IMR-90 (cell line): ENCODE measurements around the gene CASP9. TPM values are rescaled to one million over a fixed set of nuclear protein-coding genes. Genes with fewer than 3 reads are reported as not detected.

Experiments
- ATAC-seq: fragments of 200-7000 bp; cut with Tn5 transposase; 2 replicates; pipeline ENCODE4 v1.9.1; 2020; ENCODE audit warnings: low read depth, mild to moderate bottlenecking, moderate library complexity
- BruUV-seq: library from RNA; stranded (reverse); fragments of 400-500 nt; replicated peaks from 2 replicates; lab custom pipeline; 2021; lab: Mats Ljungman, UMichigan
- CTCF ChIA-PET: fragments of 300-600 bp; formaldehyde crosslinking; extraction: SDS; loops from one replicate; lab custom pipeline; 2021; ENCODE audit warnings: antibody characterized with exemption; lab: Yijun Ruan, JAX
- POLR2A ChIA-PET: fragments of 300-600 bp; sonication (Branson Sonifier 250); formaldehyde crosslinking; loops from one replicate; lab custom pipeline; 2022; ENCODE audit warnings: antibody characterized with exemption; ENCODE audit not compliant: unreplicated experiment; lab: Charles Lee
- DNase-seq: peaks from one replicate; pipeline ENCODE4 v3.0.0; 2013
- H2AFZ ChIP-seq: replicated peaks from 2 replicates; pipeline ENCODE3; 2013; ENCODE audit warnings: low read length, mild to moderate bottlenecking; ENCODE audit not compliant: poor library complexity
- H2AK5ac ChIP-seq: 2 replicates; pipeline ENCODE4 v1.6.1; 2013; ENCODE audit warnings: low read depth, low read length, inconsistent platforms
- H2AK9ac ChIP-seq: replicated peaks from 2 replicates; pipeline ENCODE3; 2013; ENCODE audit warnings: mild to moderate bottlenecking, low read depth, low read length, moderate library complexity; ENCODE audit not compliant: poor library complexity
- H2BK120ac ChIP-seq: 2 replicates; pipeline ENCODE4 v1.6.1; 2013; ENCODE audit warnings: low read depth, low read length, inconsistent platforms
- H2BK15ac ChIP-seq: 3 replicates; pipeline ENCODE4 v1.6.1; 2013; ENCODE audit warnings: low read depth, low read length, inconsistent platforms
- H2BK20ac ChIP-seq: 2 replicates; pipeline ENCODE4 v1.6.1; 2013; ENCODE audit warnings: low read depth, mild to moderate bottlenecking, inconsistent platforms, low read length, moderate library complexity
- H2BK5ac ChIP-seq: 2 replicates; pipeline ENCODE4 v1.6.1; 2013; ENCODE audit warnings: mild to moderate bottlenecking, low read depth, low read length, inconsistent platforms; ENCODE audit not compliant: poor library complexity, severe bottlenecking
- H3K14ac ChIP-seq: replicated peaks from 2 replicates; pipeline ENCODE4 v1.6.1; 2013; ENCODE audit warnings: low read depth, low read length, inconsistent platforms
- H3K18ac ChIP-seq: 2 replicates; pipeline ENCODE4 v1.6.1; 2013; ENCODE audit warnings: low read depth, low read length, control low read depth
- H3K23ac ChIP-seq: 2 replicates; pipeline ENCODE4 v1.6.1; 2013; ENCODE audit warnings: low read depth, low read length, inconsistent platforms
- H3K27ac ChIP-seq: 2 replicates; pipeline ENCODE4 v1.5.1; 2013; ENCODE audit warnings: mild to moderate bottlenecking, control low read depth, low read length; ENCODE audit not compliant: insufficient read depth
- H3K27me3 ChIP-seq: 2 replicates; pipeline ENCODE4 v1.6.1; 2013; ENCODE audit warnings: low read length; ENCODE audit not compliant: control insufficient read depth, insufficient read depth
- H3K36me3 ChIP-seq: 2 replicates; pipeline ENCODE4 v1.6.1; 2013; ENCODE audit warnings: low read length, mixed read lengths; ENCODE audit not compliant: control insufficient read depth, insufficient read depth
- H3K4ac ChIP-seq: 2 replicates; pipeline ENCODE4 v1.6.1; 2013; ENCODE audit warnings: low read depth, low read length, inconsistent platforms
- H3K4me1 ChIP-seq: 2 replicates; pipeline ENCODE4 v1.6.1; 2013; ENCODE audit warnings: low read length, mixed read lengths; ENCODE audit not compliant: control insufficient read depth, insufficient read depth
- H3K4me2 ChIP-seq: 2 replicates; pipeline ENCODE4 v1.6.1; 2013; ENCODE audit warnings: low read depth, mild to moderate bottlenecking, control low read depth, low read length, moderate library complexity
- H3K4me3 ChIP-seq: 2 replicates; pipeline ENCODE4 v1.5.1; 2013; ENCODE audit warnings: low read depth, mild to moderate bottlenecking, control low read depth, low read length, moderate library complexity; ENCODE audit not compliant: insufficient read depth
- H3K56ac ChIP-seq: 2 replicates; pipeline ENCODE4 v1.6.1; 2013; ENCODE audit warnings: low read length, inconsistent platforms; ENCODE audit not compliant: insufficient read depth; ENCODE audit errors: extremely low read depth
- H3K79me1 ChIP-seq, 2 experiments: 2 replicates each; pipeline ENCODE4 v1.6.1; 2013; ENCODE audit warnings: low read length in 2 of 2, inconsistent platforms in 1 of 2, low read depth in 1 of 2
- H3K9ac ChIP-seq: 2 replicates; pipeline ENCODE4 v1.6.1; 2013; ENCODE audit warnings: low read depth, low read length, control low read depth
- H3K9me1 ChIP-seq: 2 replicates; pipeline ENCODE4 v1.6.1; 2013; ENCODE audit warnings: low read length, inconsistent platforms; ENCODE audit not compliant: insufficient read depth
- H3K9me3 ChIP-seq: 2 replicates; pipeline ENCODE4 v1.6.1; 2013; ENCODE audit warnings: low read length; ENCODE audit not compliant: control insufficient read depth, insufficient read depth
- H4K20me1 ChIP-seq: 2 replicates; pipeline ENCODE4 v1.6.1; 2013; ENCODE audit warnings: low read length, inconsistent platforms; ENCODE audit not compliant: insufficient read depth
- H4K5ac ChIP-seq: 2 replicates; pipeline ENCODE4 v1.6.1; 2013; ENCODE audit warnings: mild to moderate bottlenecking, low read depth, low read length, control low read depth
- H4K8ac ChIP-seq, 2 experiments: 2 replicates each; pipeline ENCODE4 v1.6.1; 2013; ENCODE audit warnings: low read depth in 2 of 2, low read length in 2 of 2, control low read depth in 1 of 2, inconsistent platforms in 1 of 2
- H4K91ac ChIP-seq: 2 replicates; pipeline ENCODE4 v1.6.1; 2013; ENCODE audit warnings: low read depth, low read length, inconsistent platforms; ENCODE audit not compliant: insufficient read depth
- BHLHE40 ChIP-seq: fragments of 150-350 bp; IDR thresholded peaks from 2 replicates; pipeline ENCODE4 v1.6.1; 2016; ENCODE audit warnings: mild to moderate bottlenecking, low read depth, low read length
- CEBPB ChIP-seq: IDR thresholded peaks from 2 replicates; pipeline ENCODE4 v1.6.1; 2012; ENCODE audit warnings: low read depth, low read length, improper control_type of control experiment
- CHD1 ChIP-seq: IDR thresholded peaks from 2 replicates; pipeline ENCODE4 v1.6.1; 2012; ENCODE audit warnings: low read depth, low read length, improper control_type of control experiment
- ELK1 ChIP-seq: fragments of 150-350 bp; IDR thresholded peaks from 2 replicates; pipeline ENCODE4 v1.6.1; 2016; ENCODE audit warnings: low read depth, mild to moderate bottlenecking, low read length, moderate library complexity, borderline replicate concordance
- FOS ChIP-seq: fragments of 150-350 bp; IDR thresholded peaks from 2 replicates; pipeline ENCODE4 v1.6.1; 2016; ENCODE audit warnings: low read depth, low read length
- MAFK ChIP-seq: IDR thresholded peaks from 2 replicates; pipeline ENCODE4 v1.6.1; 2012; ENCODE audit warnings: low read depth, low read length, improper control_type of control experiment
- POLR2A ChIP-seq: IDR thresholded peaks from 2 replicates; pipeline ENCODE4 v1.6.1; 2012; ENCODE audit warnings: mild to moderate bottlenecking, low read depth, low read length
- RFX5 ChIP-seq: IDR thresholded peaks from 2 replicates; pipeline ENCODE4 v1.8.0; 2012; ENCODE audit warnings: low read depth, mild to moderate bottlenecking, low read length, moderate library complexity
- USF2 ChIP-seq: fragments of 150-350 bp; IDR thresholded peaks from 2 replicates; pipeline ENCODE4 v1.6.1; 2017; ENCODE audit warnings: mild to moderate bottlenecking, antibody characterized with exemption, low read length, low read depth
- WGBS, 2 experiments: methylation state at CpG; one replicate each; pipeline versions ENCODE4 v1.1.5 to v1.1.7; 2013; ENCODE audit warnings: missing lambda C conversion rate in 2 of 2; ENCODE audit not compliant: insufficient read length in 1 of 2; ENCODE audit errors: extremely low coverage in 2 of 2; 5-methylcytosine and 5-hydroxymethylcytosine counted together
- dilution Hi-C: fragments of 300-500 bp; cut with HindIII; formaldehyde crosslinking; loops from one replicate; pipeline ENCODE4 v1.14.3; 2018; ENCODE audit warnings: low sequenced_read_pairs; ENCODE audit not compliant: unreplicated experiment
- in situ Hi-C: fragments of 300-500 bp; cut with MboI; formaldehyde crosslinking; loops from 3 replicates; pipeline ENCODE4 v1.14.3; 2019; ENCODE audit warnings: low sequenced_read_pairs, inconsistent platforms, mixed read lengths
- intact Hi-C: fragments of 100-400 bp; cut with micrococcal nuclease; formaldehyde crosslinking; loops from 2 replicates; pipeline ENCODE4 v1.10.0; 2022
- polyA plus RNA-seq, 3 experiments: library from polyadenylated mRNA; depleted of rRNA; stranded (reverse); fragments of >200 nt; gene quantifications; 2 replicates each; pipeline ENCODE4 v1.2.3, GENCODE V29; 2012; ENCODE audit warnings: low replicate concordance in 1 of 3
- total RNA-seq: library from RNA; depleted of rRNA; stranded (reverse); fragments of >200 nt; gene quantifications from 2 replicates; pipeline ENCODE4 v1.2.3, GENCODE V29; 2012

CASP9 gene
- total and polyA plus RNA-seq, 2 of the 4 experiments (the other 2 are of a cell fraction) = 7.0 to 8.3 TPM

GRCh38 chr1:15477646-15478212, 46.3 kb downstream of the CASP9 start:
- Histone ChIP-seq H3K4me1 (no peaks in the 10 kb centered on the region), H4K20me1 (no peaks in the 10 kb centered on the region), H4K8ac (no peak overlapping the region), H3K56ac (no peak overlapping the region), H2BK120ac (no peak overlapping the region), H3K9me3 (no peaks in the 10 kb centered on the region), H4K91ac (no peak overlapping the region), H2AFZ (no peak overlapping the region), H2BK15ac (no peak overlapping the region), H3K4me3 (no peak overlapping the region), H3K79me1 (no peaks in the 10 kb centered on the region), H3K14ac (no peak overlapping the region), H2AK9ac (no peak overlapping the region), H3K18ac (no peak overlapping the region), H2BK5ac (no peak overlapping the region), H3K27ac (no peak overlapping the region), H4K5ac (no peak overlapping the region), H3K4me2 (no peak overlapping the region), H3K27me3 (no peaks in the 10 kb centered on the region; the same call in 1 of the 2 replicates), H3K36me3 (no peaks in the 10 kb centered on the region), H2AK5ac (no peak overlapping the region), H3K4ac (no peak overlapping the region), H3K23ac (no peak overlapping the region), H2BK20ac (no peak overlapping the region), H3K9me1 (no peaks in the 10 kb centered on the region), H3K9ac (no peak overlapping the region)
- no peak for ATAC-seq
- TF ChIP-seq POLR2A (no peak), USF2 (no peak), CHD1 (no peak), CEBPB (no peak), MAFK (no peak), BHLHE40 (no peak), ELK1 (no peak), FOS (no peak), RFX5 (no peak)
- CTCF ChIA-PET = no interaction called here
- POLR2A ChIA-PET = no interaction called here
- in situ Hi-C loops (no loop called here), dilution Hi-C loops (no loop called here), intact Hi-C loops (no loop called here)
- no TSS peak for BruUV-seq
- no peak for DNase-seq
- WGBS, 2 experiments = 40% methylated on average over 2 of the region's 5 CpGs; no CpG with 5 or more reads in 1 of the 2 experiments
